T-helper 2 cell treated with Interferon-gamma antibody and Interleukin-4, amounts not matched to agents 100 ng/mL and 5 ng/mL, for 36 hours (primary cell): ENCODE results near the gene STATH. TPM values are rescaled to one million over a fixed set of nuclear protein-coding genes. Genes with fewer than 3 reads are reported as not detected.
"Not testable (repeated sequence)": the region's sequence is repeated elsewhere in the genome, so short reads cannot be mapped to it uniquely, and the experiment has no call there.

Experiments
- intact Hi-C: fragments of 100-400 bp; cut with micrococcal nuclease; formaldehyde crosslinking; loops from one replicate; pipeline ENCODE4 v1.15.1; 2023
- total RNA-seq: library from RNA; stranded (reverse); gene quantifications from 2 replicates; pipeline ENCODE4 v1.2.3, GENCODE V29; 2022

The STATH gene
- total RNA-seq: not detected in 2 replicates

GRCh38 chr4:69995526-69996016, at the start of gene STATH:
Gene STATH, plus strand, starts transcription at chr4:69995966. Its CDS starts 2,472 bp downstream, at chr4:69998438.
- intact Hi-C loops: no loop called here

- intact Hi-C loops: no loop called here
Observed at GRCh38 chr4:69951602-69952001, 44.2 kb upstream of the STATH start.

- intact Hi-C loops: no loop called here
Observed at GRCh38 chr4:69957209-69957608, 38.6 kb upstream of the STATH start.

- intact Hi-C loops: no loop called here
Observed at GRCh38 chr4:69965628-69966027, 30.1 kb upstream of the STATH start, which contains the start of gene CSN2. Gene CSN2, minus strand, starts transcription at chr4:69965728. Its CDS starts 4,733 bp downstream, at chr4:69960995.

- intact Hi-C loops: no loop called here
Observed at GRCh38 chr4:69970071-69970470, 25.7 kb upstream of the STATH start.

GRCh38 chr4:69974631-69975030, 21.1 kb upstream of the STATH start:
- intact Hi-C loops: no loop called here

GRCh38 chr4:69977582-69977981, 18.2 kb upstream of the STATH start:
- intact Hi-C loops: no loop called here

GRCh38 chr4:69984030-69984443, 11.7 kb upstream of the STATH start:
- intact Hi-C loops: no loop called here

- intact Hi-C loops: no loop called here
Observed at GRCh38 chr4:69986663-69987062, 9.1 kb upstream of the STATH start.

- intact Hi-C loops: no loop called here
Observed at GRCh38 chr4:69991016-69991415, 4.8 kb upstream of the STATH start.

- intact Hi-C loops: no loop called here
Observed at GRCh38 chr4:69994782-69995181, 984 bp upstream of the STATH start.

- intact Hi-C loops: no loop called here
Observed at GRCh38 chr4:69999420-69999819, 3.7 kb downstream of the STATH start.

- intact Hi-C loops: no loop called here
Observed at GRCh38 chr4:70000711-70001110, 4.9 kb downstream of the STATH start.

- intact Hi-C loops: no loop called here
Observed at GRCh38 chr4:70002507-70002906, 6.7 kb downstream of the STATH start.

- intact Hi-C loops: no loop called here
Observed at GRCh38 chr4:70008771-70009170, 13.0 kb downstream of the STATH start.

GRCh38 chr4:70019006-70019405, 23.2 kb downstream of the STATH start:
- intact Hi-C loops: not testable (repeated sequence)

GRCh38 chr4:70023218-70023617, 27.5 kb downstream of the STATH start:
- intact Hi-C loops: no loop called here

- intact Hi-C loops: no loop called here
Observed at GRCh38 chr4:70027011-70027410, 31.2 kb downstream of the STATH start.

GRCh38 chr4:70028159-70028558, 32.4 kb downstream of the STATH start, which contains the start of gene HTN3:
Gene HTN3, plus strand, starts transcription at chr4:70028459. Its CDS starts 2,282 bp downstream, at chr4:70030741.
- intact Hi-C loops: not testable (repeated sequence)

GRCh38 chr4:70037559-70037958, 41.8 kb downstream of the STATH start:
- intact Hi-C loops: not testable (repeated sequence)

GRCh38 chr4:70039928-70040327, 44.2 kb downstream of the STATH start:
- intact Hi-C loops: not testable (repeated sequence)

- intact Hi-C loops: no loop called here
Observed at GRCh38 chr4:70041652-70042286, 46.0 kb downstream of the STATH start.

- intact Hi-C loops: not testable (repeated sequence)
Observed at GRCh38 chr4:70050138-70050537, 54.4 kb downstream of the STATH start, which contains the start of gene HTN1. Gene HTN1, plus strand, starts transcription at chr4:70050438. Its CDS starts 2,639 bp downstream, at chr4:70053077.
